Stimulated activated CD8-positive, alpha-beta memory T cell treated with anti-CD3 and anti-CD28 coated beads, Interleukin-2, amount 100 ng/mL, for 1 hour (primary cell): ENCODE measurements around the gene HLA-DOA.

Source experiments
- DNase-seq, 2 donors: peaks; one replicate each; pipeline ENCODE4 v3.0.0-alpha.2; 2020; ENCODE audit warnings: low read depth in 2 of 2

Gene HLA-DOA

DNA sequence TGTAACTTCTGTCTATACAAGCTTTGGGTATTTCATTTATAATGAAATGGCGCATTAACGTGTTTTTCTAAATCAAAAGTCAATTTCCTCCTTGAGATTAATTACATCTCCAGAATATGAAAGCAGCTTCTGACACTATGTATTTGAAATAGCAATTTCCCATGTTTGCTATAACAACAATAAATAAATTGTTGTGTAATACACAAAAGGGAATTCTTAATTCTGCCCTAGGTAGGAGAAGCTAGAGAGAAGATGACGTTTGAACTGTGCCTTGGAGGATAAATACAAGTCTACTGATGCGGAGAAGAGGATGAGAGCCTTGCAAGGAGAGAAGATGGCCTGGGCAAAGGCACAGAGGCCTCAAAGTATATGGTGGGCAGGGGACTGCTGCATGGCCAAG is 7.6 kb upstream of the HLA-DOA start:
- no peak for DNase-seq

- no peak for DNase-seq
Measured at GRCh38 chr6:33015798-33016197, 6.4 kb upstream of the HLA-DOA start.

DNA sequence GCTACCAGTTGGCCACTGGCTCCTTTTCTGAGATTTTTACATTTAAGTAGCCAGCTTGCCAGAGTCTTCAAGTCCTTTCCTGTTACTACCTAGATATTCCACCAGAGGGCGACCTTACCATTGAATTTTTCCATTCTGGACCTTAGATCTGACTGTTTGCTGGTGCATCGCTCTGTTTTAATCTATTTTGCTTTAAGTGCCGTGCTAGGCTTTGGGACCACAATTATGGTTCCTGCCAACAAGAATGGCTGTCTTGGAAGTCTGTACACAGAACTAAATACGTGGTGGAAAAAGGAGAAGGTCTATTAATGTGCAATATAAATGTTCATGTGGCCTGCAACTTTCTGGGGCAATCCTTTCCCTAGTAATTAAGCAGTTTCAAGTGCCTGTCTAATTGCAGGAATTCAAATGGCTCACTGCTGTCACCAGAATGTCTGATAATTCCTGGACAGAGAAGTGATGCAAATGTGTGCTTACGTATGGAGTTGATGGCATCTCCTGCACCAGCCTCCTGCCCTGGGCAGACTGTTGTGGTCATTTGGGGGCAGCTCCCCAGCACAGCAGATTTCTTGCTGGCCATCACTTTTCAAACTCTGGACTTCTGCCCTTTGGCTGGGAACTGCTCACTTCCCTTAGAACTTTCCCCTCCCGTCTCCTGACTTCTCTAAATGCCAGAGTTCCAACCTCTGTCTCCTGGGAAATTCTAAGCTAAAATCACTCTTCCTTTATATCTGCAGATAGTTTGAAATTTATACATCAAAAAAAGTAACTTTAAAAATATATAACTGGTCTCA is 5.6 kb upstream of the HLA-DOA start:
- DNase-seq: peak in 1 of 2 donors; percentile 23

DNA sequence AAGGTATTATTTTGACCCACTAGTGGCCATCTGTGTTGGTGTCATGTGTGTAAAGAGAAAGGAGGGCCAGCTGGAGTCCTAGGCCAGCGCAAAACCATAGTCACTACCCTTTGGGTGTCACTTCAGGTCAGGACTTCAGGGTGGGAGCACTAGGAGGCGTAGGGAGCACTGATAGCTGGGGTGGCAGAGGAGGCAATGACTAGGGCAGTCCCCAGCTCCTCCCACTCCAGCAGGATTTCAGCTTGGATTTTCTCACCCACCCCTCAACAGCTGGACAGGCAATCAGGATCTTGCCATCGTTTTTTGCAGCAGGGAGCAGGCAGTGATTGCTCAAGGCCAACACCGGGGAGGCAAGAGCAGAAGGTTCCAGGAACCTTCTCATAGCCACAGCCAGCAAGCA is 4.2 kb upstream of the HLA-DOA start:
- DNase-seq: no peak

DNA sequence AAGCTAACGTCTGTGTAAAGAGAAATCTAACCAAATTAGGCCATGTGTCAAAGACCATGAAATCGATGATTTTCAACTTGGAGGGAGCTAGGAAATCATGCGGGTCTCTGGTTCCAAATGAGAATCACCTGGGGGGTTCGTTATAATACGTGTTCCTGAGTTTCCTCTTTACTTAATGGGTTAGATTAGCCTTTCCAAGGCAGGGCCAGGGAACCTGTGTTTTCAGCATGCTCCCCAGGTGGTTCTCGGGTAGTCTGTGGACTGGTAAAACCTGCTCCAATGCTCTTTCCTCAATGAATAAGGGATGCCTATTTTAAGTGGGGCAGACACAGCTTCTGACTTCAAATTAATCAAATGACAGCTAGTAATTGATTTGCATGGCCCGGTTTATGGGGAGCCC is 965 bp upstream of the HLA-DOA start:
- no peak for DNase-seq

DNA sequence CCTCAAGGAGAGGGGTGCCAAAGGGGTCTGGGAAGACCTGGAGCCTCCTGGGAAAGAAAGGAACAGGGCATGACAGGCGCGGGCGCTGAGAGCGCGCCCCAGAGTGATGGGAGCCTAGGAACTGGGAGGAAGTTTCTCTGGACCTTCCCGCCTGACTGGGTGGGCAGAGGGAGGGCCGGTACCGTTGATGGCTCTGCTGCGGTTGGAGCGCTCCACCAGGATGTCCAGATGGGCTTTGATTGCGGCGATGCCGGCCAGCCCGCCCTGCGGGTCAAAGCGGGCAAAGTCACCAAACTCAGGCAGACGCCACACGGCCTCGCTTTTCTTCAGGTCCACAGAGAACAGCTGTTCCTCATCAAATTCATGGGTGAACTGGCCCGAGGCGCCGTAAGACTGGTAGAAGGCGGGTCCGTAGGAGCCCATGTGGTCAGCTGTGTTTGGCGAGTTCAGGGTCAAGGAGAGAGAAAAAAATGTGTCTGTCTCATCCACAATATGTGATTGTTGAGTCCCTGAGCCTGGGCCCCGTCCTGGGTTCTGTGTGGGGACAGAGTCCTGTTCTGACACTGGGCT is 1.5 kb downstream of the HLA-DOA start:
- no peak for DNase-seq

- no peak for DNase-seq
Measured at GRCh38 chr6:33004940-33005339, 4.5 kb downstream of the HLA-DOA start.

GRCh38 chr6:33001685-33002084 is 7.7 kb downstream of the HLA-DOA start:
- DNase-seq: no peak

DNA sequence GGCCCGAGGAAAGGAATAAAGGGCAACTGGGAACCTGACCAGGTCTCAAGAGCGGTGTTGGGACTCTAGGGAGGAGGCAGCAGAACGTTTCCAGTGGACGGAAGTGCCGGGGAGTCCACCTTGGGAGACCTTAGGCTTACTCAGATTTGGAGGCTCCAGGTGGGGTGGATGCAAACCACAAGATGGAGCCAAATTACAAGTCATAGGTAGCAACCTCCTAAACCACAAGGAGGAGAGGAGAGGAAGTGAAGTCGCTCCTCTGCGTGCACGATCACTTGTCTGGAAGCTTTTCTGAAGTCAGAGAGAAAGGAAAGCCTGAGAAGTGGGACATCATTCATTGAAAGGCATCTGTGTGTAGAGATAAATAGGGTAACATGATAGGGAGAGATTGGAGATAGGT is 9.3 kb downstream of the HLA-DOA start:
- no peak for DNase-seq

GRCh38 chr6:32995448-32995847 is 13.9 kb downstream of the HLA-DOA start:
- DNase-seq: no peak

DNA sequence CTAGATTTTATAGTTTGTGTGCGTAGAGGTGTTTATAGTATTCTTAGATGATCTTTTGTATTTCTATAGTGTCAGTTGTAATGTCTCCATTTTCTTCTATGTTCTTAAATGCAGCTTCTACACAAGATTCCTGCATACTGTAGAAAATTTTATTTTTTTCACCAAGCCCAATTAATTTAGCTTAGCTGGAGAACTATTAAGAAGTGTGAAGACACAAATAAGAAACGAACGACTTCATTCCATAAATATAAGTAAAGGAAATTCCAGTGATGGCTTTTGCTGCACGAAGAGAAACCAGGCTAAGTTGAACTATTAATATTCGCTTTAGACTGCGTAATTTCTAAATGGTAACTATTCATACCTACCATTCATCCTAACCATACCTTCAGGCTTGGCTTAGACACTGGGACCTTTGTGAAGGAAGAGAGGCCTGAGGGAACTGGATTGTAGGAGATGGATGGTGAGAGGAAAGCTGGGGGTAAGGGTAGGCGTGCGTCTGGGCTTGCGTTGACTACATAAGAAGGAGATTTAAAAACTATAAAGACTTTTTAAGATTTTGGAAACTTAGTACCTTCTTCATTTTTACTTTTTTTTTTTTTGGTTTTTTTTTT is 15.9 kb downstream of the HLA-DOA start:
- no peak for DNase-seq

DNA sequence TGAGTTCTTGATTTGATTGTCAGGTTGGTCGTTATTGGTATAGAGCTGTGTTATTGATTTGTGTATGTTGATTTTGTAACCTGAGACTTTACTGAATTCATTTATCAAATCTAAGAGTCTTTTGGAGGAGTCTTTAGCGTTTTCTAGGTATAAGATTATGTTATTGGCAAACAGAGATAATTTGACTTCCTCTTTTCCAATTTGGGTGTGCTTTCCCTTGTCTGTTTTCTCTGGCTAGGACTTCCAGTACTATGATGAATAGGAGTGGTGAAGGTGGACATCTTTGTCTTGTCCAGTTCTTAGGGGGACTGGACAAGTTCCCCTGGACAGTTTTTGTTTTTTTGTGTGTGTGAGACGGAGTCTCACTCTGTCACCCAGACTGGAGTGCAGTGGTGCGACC is 17.4 kb downstream of the HLA-DOA start:
- no peak for DNase-seq

GRCh38 chr6:32989368-32989767 is 20.0 kb downstream of the HLA-DOA start:
- no peak for DNase-seq

- peak; percentile 80 to 84 for DNase-seq
Measured at GRCh38 chr6:32984622-32985389, 24.6 kb downstream of the HLA-DOA start.

DNA sequence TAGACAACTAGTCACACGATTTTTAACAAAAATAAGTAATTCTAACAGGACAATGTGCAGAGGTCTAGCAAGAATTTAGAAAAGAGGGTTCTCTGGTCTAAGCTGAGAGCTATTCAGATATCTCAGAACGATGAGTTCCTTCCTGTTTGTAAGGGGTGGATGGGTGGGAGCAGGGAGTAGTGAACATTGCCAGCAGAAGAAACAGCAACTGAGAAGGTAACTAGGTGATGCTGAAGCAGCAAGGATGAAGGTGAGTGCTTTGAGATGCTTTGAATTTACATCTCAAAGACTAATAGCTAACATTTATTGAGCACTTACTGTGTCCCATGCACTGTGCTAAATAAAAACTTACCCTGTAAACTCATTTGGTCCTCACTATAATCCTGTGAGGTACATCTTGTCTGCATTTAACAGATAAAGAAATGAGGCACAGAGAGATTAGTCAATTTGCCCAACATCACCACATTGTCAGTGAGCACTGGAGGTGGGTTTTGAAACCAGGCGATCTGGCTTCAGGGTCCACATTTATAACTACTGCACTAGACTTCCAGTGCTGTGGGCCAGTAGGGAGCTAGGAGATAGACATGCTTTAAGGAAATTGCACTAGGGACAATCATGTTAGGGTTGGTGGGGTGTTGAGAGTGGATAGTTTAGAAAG is 25.3 kb downstream of the HLA-DOA start:
- no peak for DNase-seq

DNA sequence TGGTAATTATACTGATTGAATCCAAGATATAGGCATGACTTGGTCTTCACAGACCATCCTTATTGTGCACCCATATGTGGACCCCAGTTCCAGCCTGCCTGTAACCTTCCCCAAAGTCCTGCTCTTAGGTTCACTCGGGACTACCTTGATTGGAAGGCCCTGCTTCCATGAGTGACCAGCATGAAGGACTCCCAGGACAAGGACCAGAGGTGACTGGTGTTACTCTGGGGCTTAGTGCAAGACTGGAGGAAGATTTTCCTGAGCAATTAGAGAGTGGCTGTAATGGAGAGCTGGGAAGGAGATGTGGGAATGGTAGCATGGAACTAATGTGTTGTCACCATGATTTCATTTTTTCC is 25.9 kb downstream of the HLA-DOA start:
- DNase-seq: no peak

DNA sequence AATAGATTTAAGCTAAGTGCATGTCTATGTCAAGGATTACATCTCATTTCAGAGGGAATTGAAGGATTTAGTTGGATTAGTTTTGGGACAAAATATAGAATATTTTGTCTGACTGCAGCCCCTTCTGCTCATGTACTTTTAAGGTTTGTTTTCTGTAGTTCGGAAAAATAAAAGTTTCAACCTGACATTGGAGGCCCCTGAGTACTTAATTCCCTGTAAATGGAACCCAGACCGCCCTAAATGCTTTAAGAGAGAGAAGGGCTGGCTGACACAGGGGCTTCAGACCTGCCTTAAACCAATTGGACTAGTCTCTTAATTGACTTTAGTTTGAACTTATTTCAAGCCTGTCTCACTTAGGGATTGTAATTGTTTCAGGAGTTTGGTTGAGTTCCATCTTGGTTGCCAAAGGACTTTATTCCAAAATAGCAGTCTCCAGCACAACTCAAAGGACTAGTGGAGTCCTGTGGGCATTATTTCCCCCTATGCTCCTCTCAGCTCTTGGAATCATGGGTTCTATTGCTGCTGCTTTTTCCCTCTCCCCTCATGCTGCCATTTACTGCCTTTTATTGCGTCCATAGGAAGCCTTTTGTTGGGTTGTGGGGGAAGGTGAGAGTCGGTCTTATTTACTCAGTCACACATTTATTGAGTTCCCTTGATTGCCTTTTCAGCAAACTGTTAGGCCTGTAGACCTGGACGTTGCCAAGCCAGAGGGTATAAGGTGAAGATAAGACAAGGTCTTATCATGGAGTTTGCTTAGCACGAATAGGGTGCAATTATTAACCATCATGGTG is 26.5 kb downstream of the HLA-DOA start:
- no peak for DNase-seq

DNA sequence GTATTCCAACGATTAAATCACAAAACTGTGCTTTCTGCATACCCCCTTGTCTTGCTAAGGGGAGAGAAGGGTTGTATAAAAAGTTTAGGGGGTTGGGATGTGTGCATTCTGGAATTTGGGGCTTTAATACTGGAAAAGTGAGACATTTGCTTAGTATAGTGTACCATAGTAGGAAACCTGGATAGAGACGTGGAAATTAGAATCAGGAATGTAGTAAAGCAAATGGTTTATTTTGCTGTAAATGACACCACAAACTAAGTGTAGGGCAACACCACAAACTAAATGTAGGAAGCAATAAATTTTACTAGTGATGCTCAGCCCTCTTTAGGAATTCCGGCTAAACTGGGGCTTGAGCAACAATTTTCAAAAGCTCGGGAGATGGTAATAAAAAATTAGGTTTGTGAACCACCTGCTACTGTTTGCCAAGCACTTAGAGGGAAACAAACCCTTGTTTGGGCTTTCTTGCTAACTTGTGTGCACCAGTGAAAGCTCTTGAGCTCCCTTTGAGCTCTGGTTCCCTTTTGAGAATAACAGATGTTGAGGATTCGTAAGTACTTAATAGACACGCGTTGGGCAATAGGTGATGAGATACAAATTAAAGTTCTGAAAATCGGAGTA is 27.2 kb downstream of the HLA-DOA start:
- DNase-seq: no peak

DNA sequence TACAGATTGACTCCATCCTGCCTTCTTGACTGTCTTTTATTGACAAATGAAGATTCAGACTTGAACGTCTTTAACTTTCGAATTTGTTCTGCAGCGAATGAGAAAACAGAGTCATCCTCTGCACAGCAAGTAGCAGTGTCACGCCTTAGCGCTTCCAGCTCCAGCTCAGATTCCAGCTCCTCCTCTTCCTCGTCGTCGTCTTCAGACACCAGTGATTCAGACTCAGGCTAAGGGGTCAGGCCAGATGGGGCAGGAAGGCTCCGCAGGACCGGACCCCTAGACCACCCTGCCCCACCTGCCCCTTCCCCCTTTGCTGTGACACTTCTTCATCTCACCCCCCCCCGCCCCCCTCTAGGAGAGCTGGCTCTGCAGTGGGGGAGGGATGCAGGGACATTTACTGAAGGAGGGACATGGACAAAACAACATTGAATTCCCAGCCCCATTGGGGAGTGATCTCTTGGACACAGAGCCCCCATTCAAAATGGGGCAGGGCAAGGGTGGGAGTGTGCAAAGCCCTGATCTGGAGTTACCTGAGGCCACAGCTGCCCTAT is 28.8 kb downstream of the HLA-DOA start:
- DNase-seq: no peak

DNA sequence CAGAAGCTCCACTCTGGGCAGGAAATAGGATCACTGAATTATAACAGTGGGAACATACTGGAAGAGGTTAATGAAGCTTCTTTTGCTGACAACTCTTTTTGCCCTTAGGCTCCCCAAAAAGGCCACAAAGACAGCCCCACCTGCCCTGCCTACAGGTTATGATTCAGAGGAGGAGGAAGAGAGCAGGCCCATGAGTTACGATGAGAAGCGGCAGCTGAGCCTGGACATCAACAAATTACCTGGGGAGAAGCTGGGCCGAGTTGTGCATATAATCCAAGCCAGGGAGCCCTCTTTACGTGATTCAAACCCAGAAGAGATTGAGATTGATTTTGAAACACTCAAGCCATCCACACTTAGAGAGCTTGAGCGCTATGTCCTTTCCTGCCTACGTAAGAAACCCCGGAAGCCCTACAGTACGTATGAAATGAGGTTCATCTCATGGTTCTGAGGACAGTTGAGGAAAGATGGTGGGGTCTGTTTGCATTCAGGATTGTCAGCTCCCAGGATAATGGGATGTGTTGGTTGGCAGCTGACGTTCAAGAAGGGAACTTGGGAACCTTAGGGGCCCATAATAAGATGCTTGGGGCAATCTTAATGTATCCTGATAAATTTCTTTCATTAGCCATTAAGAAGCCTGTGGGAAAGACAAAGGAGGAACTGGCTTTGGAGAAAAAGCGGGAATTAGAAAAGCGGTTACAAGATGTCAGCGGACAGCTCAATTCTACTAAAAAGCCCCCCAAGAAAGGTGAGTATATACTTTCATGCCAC is 29.5 kb downstream of the HLA-DOA start:
- no peak for DNase-seq
